NCI-H1105 (cell line): ENCODE measurements around the gene OR56A4.

ENCODE experiments used
- DNase-seq: peaks from one replicate; lab custom pipeline; 2025; lab: John Stamatoyannopoulos, UW

Gene OR56A4, protein sequence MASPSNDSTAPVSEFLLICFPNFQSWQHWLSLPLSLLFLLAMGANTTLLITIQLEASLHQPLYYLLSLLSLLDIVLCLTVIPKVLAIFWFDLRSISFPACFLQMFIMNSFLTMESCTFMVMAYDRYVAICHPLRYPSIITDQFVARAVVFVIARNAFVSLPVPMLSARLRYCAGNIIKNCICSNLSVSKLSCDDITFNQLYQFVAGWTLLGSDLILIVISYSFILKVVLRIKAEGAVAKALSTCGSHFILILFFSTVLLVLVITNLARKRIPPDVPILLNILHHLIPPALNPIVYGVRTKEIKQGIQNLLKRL

DNA sequence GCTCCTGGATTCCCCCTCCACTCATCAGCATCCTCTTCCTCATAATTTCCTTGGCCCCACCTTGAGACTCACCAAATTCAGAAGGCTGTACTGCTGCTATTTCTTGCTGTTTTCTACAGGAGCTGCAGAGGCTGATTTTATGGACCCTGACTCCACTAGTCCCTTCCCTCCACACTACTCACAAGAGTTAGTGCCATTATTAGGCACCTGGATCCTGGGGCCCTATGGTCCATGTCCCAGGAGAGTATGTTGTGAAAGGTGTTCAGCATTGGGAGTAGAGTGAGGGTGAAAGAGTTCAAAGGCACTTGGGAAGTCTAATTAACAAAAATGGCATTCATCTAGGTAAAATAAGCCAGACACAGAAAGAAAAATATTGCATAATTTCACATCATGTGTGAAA lies at the start of gene OR56A4:
Gene OR56A4 (minus strand): TSS at position 101 of the 400 bp plus-strand sequence. CDS start 3,954 bp downstream, outside the sequence.
- DNase-seq = no peak

DNA sequence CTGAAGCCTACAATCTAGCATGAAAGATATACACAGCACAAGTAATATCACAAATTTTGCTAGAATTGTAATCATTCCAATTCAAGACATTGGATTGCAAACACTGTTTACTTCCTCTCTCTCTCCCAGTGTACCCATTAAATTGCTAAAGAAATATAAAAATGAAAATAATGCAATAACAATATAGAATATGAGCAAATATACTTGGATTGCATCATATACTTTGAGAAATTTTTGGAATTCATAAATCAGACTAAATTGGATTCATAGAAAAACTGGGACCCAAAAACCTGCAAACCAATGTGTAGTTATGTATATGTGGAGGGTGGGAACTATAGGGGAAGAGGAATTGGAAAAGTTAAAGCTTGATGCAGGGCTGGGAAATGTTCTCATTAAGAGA lies 48.8 kb upstream of the OR56A4 start:
- DNase-seq = no peak

DNA sequence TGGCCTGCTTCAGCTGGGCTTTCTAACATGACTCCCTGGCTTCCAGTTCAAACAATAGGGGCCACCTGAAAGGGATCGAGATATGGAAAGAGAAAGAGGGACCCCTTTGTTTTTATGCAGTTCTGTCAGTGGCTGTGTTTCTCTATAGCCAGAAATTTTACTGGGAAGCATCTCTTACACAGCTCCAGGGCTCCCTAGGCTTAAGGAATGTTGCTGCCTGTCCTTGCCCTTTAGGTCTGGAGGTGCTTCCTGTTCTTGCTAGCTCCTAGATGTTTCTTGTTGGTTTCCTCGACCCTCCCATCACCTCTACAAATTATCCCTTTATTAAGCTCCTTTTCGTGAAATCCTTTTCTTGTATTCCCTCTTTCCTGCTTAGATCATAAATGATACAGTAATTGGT lies 45.6 kb upstream of the OR56A4 start:
- no peak for DNase-seq

DNA sequence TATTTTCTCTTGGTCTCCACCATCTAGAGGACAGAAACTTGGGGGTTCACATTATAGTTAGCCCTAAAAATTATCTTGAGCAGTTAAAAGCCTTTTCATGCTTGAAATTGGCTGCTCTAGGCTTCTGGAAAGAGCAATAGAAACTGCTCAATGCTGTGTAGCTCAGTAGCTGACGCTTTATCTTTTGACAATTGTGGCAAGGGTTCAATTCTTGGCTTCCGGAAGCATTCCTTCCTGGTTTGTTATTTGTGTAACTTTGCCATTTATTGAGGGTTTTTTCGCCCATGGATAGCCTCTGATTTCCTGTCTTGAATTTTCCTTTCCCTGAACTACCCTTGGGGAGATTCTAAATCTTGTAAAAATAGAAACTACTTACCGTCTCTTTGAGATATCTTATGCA lies 34.1 kb upstream of the OR56A4 start:
- DNase-seq = no peak

DNA sequence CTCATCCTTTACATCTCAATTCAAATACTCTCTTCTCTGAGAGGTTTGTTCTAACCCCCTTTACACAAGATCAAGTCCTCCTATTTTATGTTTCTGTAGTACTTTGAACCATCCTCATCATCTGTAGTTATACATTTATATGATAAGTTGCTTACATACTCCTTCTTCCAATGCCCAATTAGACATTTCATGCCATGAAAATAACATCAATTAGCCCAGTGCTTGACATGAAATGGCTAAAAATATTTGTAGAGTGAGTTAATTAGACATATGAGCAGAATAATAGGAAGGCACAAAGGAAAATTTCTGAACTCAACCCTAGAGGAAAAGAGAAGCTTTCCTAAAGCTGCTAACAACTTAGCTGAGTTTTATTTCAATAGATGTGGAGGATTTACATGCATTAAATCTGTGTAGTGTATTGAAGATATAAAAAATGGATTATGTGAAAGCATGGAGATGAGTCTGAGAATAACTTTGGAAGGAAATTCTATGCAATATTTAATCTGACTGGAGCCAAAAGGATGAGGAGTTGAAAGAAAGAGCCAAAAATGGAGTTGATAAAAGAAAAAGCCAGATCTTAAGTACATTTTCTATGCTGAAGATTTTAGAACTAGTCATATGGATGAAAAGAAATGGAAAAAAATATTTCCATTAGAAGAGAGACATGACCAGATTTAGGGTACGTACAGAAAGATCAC lies 24.1 kb upstream of the OR56A4 start, which contains the start of gene OR56A1:
Gene OR56A1 (minus strand): TSS at position 51 of the 698 bp plus-strand sequence. CDS start 3,066 bp downstream, outside the sequence.
- no peak for DNase-seq

DNA sequence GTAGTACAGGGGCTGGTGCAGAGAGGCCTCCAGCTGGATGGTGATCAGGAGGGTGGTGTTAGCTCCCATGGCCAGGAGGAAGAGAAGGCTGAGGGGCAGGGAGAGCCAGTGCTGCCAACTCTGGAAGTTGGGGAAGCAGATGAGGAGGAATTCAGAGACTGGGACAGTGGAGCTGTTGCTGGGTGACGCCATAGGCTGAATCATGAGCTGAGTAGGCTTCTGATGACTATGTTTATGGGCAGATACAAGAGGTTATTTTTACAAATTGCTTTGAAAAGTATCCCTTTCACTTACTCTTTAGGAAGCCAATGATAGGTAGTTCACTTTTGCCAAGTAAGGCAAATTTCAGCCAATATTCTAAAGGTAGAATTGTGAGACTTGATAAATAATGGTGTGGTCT lies 20.8 kb upstream of the OR56A4 start:
- no peak for DNase-seq

DNA sequence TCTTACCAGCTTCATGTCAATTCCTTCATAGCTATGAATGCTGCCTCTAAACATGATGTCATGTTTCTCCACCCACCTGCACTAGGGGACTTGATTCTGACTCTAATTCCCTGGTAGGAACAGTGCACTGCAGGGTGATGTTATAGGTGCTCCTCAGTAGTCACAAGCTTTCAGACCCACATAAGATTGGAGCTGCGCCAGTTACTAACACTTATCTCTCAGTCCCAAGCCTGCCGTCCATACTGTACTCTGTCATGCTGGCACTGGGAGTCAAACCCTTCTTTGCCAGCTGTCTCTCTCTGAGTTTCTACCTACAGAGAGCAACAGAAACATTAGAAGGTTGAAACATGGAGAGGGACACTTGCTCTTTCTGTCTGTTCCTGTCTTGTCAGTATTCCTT lies 18.3 kb upstream of the OR56A4 start:
- DNase-seq = no peak

DNA sequence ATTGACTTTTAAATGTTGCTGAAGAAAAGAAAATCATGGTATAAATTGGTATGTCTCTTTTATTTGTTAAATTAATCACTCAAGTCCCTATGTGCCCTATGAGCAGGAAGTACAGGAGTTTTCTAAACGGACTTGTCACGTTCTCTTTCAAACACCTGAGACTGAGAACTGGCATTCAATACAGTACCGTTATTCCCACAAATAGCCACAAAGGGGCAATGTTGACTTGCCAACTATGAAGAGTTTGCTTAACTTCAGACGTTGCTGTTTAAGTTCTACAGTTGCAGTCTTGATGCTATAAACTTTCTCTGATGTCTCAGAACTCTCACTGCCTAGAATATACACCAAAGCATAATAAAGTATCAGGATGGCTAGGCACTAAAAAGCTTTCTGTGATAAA lies 16.2 kb upstream of the OR56A4 start:
- DNase-seq = peak; percentile 19

DNA sequence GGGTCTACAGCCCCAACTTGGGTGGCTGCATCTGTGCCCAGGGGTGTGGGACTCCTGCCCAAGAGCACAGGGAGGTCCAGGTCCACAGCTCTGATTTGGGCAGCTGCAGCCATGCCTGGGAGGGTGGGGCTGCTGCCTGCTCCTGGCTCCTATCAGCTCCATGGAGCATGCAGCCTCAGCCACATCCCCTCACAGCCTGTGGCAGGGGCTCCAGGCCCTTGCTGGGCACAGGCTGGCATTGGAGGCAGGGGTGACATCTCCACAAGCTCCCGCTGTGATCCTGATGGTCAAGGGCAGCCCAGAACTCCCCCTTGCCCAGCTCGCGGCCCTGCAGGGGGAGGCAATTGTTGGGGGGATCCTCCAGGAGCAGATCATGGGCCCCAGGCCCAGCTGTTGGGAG lies 6.3 kb upstream of the OR56A4 start:
- DNase-seq = no peak

DNA sequence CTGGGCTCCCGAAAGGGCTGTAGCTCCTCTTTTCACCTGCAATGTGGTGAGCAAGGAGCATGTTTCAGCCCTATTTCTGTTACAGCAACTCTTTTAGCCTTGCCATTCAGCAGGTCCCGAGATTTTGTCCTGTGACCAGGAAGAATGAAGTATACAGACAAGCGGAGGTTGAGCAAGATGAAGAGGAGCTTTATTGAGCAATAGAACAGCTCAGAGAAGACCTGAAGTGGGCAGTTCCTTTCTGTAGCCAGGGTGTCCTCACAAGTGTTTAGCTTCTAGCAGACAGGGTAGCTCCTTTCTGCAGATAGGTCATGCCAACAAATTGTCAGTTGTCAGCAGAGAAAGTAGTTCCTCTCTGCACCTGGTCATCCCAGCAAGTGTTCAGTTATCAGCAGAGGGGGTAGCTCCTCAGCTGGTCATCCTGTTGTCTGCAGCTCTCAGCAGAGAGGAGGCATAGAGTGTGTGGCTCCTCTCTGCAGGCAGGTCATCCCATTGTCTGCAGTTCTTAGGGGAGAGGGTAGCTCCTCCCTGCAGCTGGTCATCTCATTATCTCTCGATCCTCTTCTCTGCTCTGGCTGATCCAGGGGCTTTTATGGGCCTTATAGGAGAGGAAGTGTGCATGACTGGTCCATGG lies 5.4 kb upstream of the OR56A4 start:
- no peak for DNase-seq

DNA sequence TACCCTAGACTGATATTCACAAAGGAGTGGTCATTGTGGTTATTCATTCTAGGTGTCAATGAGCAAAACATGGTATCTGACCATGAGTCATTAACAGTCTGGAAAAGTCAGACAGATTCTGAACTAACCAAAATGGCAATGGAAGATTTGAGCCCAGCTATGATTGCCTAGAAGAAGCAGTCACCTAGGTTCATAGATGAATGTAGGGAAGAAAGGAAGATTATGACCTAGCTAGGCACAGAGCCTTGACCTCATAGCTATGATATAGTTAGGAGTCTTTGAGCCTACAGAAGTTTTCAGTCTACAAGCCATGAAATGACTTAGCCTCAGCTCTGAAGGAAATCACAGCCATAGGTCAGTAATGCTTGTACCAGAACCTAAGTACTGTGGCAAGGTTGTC lies 351 bp downstream of the OR56A4 start:
- DNase-seq = no peak

DNA sequence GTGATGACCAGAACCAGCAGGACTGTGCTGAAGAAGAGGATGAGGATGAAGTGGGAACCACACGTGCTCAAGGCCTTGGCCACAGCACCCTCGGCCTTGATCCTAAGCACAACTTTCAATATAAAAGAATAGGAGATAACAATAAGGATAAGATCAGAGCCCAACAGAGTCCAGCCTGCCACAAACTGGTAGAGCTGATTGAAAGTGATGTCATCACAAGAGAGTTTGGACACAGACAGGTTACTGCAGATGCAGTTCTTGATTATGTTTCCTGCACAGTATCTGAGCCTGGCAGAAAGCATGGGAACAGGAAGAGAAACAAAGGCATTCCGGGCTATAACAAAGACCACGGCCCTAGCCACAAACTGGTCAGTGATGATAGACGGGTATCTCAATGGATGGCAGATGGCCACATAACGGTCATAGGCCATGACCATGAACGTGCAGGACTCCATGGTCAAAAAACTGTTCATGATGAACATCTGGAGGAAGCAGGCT lies 4.5 kb downstream of the OR56A4 start:
- no peak for DNase-seq

DNA sequence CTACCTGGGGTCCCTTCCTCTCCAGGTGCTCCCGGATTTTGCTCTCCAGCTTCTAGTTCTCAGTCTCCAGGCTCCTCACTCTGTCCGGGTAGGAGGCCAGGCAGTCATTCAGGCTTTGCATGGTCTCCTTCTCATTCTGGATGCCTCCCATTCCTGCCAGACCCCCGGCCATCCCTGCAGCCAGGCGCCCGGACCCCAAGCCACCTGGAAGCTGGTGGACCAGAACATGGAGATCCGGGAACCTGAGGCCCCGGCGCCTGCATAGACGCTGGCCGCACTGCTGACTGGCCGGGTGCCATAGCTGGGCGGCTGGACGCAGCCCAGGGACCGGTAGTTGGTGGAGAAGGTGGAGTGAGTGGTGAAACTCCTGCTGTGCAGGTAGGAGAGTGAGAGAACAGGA lies 12.0 kb downstream of the OR56A4 start:
- DNase-seq = no peak

DNA sequence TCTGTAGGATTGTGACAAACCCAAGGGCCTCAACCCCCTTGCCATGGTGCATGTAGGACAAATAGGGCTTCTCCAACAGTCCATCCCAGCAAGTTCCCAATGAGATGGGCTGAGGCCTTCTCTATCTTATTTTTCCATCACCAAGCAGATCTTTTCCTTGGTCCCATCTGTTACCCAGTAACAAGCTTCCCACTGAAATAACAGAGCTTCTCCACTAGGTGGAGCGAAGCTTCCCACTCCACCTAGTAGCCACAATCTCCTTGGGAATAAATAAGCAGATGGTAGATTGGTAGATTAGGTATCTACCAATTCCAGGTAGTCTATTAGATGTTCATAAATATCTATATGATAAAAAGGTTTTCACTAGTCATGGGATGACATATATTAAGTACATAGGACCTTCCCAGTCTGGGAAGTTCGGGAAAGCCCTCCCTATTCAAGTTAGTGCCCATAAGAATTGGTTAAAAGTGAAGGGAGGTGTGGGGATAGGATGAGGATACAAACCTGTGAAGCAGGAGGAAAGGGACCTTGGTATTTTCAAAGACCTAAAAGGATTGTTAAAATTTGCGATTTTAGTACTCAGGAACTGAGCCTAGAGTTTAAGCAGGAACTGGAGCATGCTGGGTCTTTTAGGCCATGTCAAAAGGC lies 14.0 kb downstream of the OR56A4 start:
- DNase-seq = no peak

DNA sequence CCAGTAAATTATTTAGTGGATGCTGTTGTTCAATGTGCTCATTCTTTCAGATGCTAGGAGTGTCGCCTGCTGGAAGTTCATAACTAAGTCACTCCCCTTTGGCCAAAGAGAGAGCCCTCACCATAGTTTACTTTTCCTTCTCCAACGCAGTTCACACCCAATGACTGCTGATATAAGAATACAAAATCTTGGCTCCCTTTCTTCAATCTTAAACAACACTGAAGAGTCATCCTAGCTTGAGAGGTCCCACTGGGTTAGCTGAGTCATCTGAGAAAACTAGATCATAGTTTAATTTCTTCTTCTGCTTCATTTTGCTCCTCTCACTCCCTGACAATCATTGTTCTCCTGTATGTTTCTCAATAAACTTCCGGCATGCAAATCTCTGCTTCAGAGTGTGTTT lies 14.6 kb downstream of the OR56A4 start:
- DNase-seq = no peak

DNA sequence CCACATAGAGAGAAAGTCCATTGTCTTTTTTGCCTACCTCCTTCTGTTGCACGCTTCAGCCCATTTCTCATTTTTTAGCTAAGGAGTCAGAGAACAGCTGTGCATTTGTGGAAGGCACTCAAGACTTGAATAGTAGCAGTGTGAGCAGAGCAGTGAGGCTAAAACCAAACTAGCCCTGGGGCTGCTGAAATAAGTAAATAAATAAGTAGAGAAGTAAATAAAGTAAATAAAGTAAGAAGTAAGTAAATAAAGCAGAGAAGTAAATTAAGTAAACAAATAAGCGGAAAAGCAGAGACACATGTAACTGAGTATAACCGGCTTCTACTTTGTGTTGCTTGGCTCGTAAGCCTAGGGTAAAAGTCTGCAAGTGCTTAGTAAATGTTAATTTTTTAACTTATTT lies 17.5 kb downstream of the OR56A4 start:
- no peak for DNase-seq

DNA sequence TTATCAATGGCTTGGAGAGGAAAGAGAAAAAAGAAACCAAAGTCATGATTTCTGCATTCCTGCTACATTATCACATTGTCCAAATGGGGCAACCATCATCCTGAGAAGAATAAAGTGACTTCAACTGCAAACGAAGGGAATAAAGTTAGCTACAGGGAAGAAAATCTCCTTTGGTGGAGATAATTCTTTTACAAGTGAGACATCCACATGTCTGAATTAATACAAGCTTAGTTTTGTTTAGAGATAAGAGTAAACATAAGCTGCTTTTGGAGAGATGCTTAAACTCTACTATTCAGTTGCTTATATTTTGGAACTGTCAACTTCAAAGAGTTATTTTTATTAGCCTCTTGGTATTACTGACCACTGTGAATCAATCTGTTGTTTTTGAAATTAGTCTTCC lies 19.9 kb downstream of the OR56A4 start, which contains the start of gene OR52L1:
Gene OR52L1 (minus strand): TSS at position 101 of the 400 bp plus-strand sequence. CDS start 55 bp downstream, at position 46.
- no peak for DNase-seq

DNA sequence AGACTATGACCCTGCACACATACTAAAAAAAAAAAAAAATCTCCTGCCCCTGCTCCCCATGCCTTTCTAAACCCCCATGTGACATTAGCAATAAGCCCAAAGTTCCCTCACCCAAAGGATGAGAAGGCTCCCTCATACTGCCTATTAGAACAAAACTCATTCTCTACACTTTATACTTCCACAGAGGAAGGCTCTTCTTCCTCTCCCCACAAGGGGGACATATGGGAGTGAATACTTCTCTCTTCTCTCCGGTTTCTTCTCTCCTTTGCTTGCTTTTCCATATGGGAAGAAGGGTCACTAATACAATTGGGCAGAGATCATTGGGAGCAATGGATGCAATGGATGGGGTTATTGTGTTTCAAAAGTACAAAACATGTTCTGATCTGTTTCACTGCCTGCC lies 23.3 kb downstream of the OR56A4 start:
- no peak for DNase-seq

DNA sequence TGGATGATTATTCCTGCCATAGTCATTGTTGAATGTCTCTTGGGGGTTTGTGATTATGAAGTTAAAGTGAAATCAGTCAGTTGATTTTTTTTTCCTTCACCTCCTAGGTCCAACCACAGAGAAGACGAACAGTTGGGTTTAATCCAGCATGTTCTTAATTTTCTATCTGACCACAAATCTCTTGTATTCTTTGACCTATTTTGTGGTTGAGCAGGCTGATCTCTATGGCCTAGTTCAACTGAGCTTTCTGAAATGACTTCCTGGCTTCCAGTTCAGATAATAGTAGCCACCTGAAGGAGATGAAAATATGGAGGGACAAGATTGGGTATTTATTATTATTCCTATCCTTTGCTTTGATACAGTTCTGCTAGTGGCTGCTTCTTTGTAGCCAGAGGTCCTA lies 33.2 kb downstream of the OR56A4 start:
- DNase-seq = no peak

DNA sequence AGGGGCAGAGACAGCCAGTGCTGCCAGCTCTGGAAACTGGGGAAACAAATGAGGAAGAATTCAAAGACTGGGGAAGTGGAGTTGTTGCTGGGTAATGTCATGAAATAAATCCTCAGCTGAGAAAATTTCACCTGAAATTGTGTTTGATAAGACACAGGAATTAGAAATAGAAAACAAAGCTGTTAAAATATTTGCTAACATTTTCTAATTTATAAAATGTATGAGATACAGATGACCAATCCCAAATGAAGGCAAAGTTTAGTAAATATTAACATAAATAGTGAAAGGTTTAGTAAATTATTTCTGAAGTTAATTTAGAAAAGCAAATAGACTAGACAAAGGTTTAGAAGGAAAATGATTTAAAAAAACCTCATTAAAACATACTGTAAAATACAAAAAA lies 38.4 kb downstream of the OR56A4 start, which contains the start of gene OR56A5:
Gene OR56A5 (minus strand): TSS at position 101 of the 400 bp plus-strand sequence. CDS start 0 bp downstream, at position 101.
- no peak for DNase-seq

DNA sequence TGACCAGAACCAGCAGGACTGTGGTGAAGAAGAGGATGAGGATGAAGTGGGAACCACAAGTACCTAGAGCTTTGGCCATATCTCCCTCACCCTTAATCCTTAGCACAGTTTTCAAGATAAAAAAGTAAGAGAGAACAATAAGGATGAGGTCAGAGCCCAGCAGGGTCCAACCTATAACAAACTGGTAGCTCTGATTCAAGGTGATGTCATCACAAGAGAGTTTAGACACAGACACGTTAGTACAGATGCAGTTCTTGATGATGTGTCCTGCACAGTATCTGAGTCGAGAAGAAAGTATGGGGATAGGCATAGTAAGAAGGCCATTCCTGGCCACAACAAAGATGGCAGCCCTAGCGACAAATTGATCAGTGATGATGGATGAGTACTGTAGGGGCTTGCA lies 39.0 kb downstream of the OR56A4 start:
- no peak for DNase-seq

DNA sequence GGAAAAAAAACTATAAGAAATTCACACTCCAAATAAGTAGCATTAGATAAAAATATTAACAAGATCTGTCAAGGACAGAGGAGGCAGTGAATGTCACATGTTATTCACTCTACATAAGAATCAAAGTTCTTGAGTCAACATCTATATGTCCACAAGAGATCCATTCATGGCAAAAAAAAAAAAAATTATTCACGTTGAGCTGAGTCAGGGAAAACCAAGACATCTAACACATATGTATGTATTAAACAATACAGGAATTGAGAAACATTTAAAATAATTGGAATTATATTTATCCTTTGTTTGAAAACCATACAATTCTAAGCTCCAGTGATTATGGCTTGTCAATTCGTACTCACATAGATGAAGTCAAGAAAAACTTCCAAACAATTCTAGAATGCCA lies 39.8 kb downstream of the OR56A4 start:
- no peak for DNase-seq
